ENCODE data around the gene PDCL3. TPM values are rescaled to one million over a fixed set of nuclear protein-coding genes. Genes with fewer than 3 reads are reported as not detected.

The PDCL3 gene
- polyA plus RNA-seq, 1 of the 3 experiments (the other 2 are of a cell fraction): 32.8 TPM

- no peak overlapping the region for H3K9ac ChIP-seq
- H3K9me2 ChIP-seq: no peaks in the 10 kb centered on the region
- ChIA-PET POLR2A (no interaction called here), CTCF (no interaction called here)
- no peak overlapping the region for H2AFZ ChIP-seq (ENCODE audit: low read depth)
- H3K36me3 ChIP-seq (replicated peaks in 1 of 2; ENCODE audit: control insufficient read depth in 1 of 2, insufficient read depth in 2 of 2, low read length in 1 of 2): no peaks in the 10 kb centered on the region
- no peaks in the 10 kb centered on the region for H3K4me1 ChIP-seq (ENCODE audit: control insufficient read depth in 1 of 2, insufficient read depth in 2 of 2, low read depth in 1 of 2, low read length in 1 of 2)
- no peak for DNase-seq
- TF ChIP-seq EZH2phosphoT487 (IDR thresholded peaks at IDR 0.05; ENCODE audit: borderline replicate concordance, low read depth): no peak
- TF ChIP-seq GABPA (IDR thresholded peaks at IDR 0.05; ENCODE audit: low read depth): no peak
- TF ChIP-seq RCOR1 (IDR thresholded peaks at IDR 0.05; ENCODE audit: low read length): no peak
- TF ChIP-seq USF2 (IDR thresholded peaks at IDR 0.05; ENCODE audit: borderline replicate concordance, low read depth, low read length): no peak
- TF ChIP-seq SIN3A (IDR thresholded peaks at IDR 0.05; ENCODE audit: borderline replicate concordance, low read depth, low read length): no peak
- no peak for TF ChIP-seq EP300 (IDR thresholded peaks at IDR 0.05; ENCODE audit: borderline replicate concordance in 1 of 2, low read depth in 1 of 2, low read length in 1 of 2)
- TF ChIP-seq SMC3 (IDR thresholded peaks at IDR 0.05; ENCODE audit: low read depth, low read length): no peak
- no peak for TF ChIP-seq CTCF (IDR thresholded peaks at IDR 0.05)
- no peak for TF ChIP-seq JUND (IDR thresholded peaks at IDR 0.05)
- no peak for TF ChIP-seq RXRA (IDR thresholded peaks at IDR 0.05; ENCODE audit: borderline replicate concordance, low read depth)
- TF ChIP-seq TEAD4 (IDR thresholded peaks at IDR 0.05; ENCODE audit: borderline replicate concordance, insufficient read depth): no peak
- no peak for TF ChIP-seq ZBTB33 (IDR thresholded peaks at IDR 0.05; ENCODE audit: borderline replicate concordance, low read depth)
- TF ChIP-seq FOXJ3 (CRISPR knock-in tag; IDR thresholded peaks at IDR 0.05): no peak
- no peak for TF ChIP-seq TCF12 (IDR thresholded peaks at IDR 0.05)
- TF ChIP-seq MEF2A (IDR thresholded peaks at IDR 0.05; ENCODE audit: borderline replicate concordance, low read depth): no peak
- TF ChIP-seq RAD21 (IDR thresholded peaks at IDR 0.05; ENCODE audit: low read length): no peak
- TF ChIP-seq CHD2 (IDR thresholded peaks at IDR 0.05; ENCODE audit: low read length, partially characterized antibody): no peak
- TF ChIP-seq NRF1 (IDR thresholded peaks at IDR 0.05; ENCODE audit: low read depth, low read length): no peak
- no peak for TF ChIP-seq MXI1 (IDR thresholded peaks at IDR 0.05; ENCODE audit: low read depth, low read length)
- no peak for TF ChIP-seq POLR2AphosphoS5 (IDR thresholded peaks at IDR 0.05; ENCODE audit: low read depth, low read length)
- no peaks in the 10 kb centered on the region for H3K79me2 ChIP-seq (ENCODE audit: insufficient read depth)
- 63% methylated on average over 8 of the region's 8 CpGs for WGBS (ENCODE audit: low lambda C conversion rate)
- H3K9me3 ChIP-seq: no peaks in the 10 kb centered on the region
- no peak overlapping the region for H3K27ac ChIP-seq (ENCODE audit: low read depth in 2 of 2, low read length in 1 of 2)
- no peaks in the 10 kb centered on the region for H3K27me3 ChIP-seq (ENCODE audit: insufficient read depth)
- H4K20me1 ChIP-seq (ENCODE audit: insufficient read depth): no peaks in the 10 kb centered on the region
- no peaks in the 10 kb centered on the region for H3F3A ChIP-seq (replicated peaks; ENCODE audit: insufficient read depth)
- no peak overlapping the region for H3K4me2 ChIP-seq
- no peak overlapping the region for H3K4me3 ChIP-seq (ENCODE audit: low read depth in 2 of 2, low read length in 1 of 2)
Observed at GRCh38 chr2:100529176-100529575, 33.6 kb upstream of the PDCL3 start.

Data from SK-N-SH (cell line).